Thyroid gland (tissue), 4 donors: ENCODE measurements around the gene ARRDC5. TPM values are rescaled to one million over a fixed set of nuclear protein-coding genes. Genes with fewer than 3 reads are reported as not detected.
"Not testable (repeated sequence)": the region's sequence is repeated elsewhere in the genome, so short reads cannot be mapped to it uniquely, and the experiment has no call there.

Source experiments
- DNase-seq, 2 donors: peaks; one replicate each; pipeline ENCODE4 v3.0.0-alpha.2; 2019
- H3K27ac ChIP-seq, 3 donors: fragments of 200-600 bp; sonication (generic); 1 replicate in 2 of 3; 2 replicates in 1 of 3; pipeline ENCODE4 v1.5.1; 2016 to 2019; ENCODE audit warnings: mild to moderate bottlenecking in 1 of 3, moderate library complexity in 1 of 3
- H3K27me3 ChIP-seq: fragments of 200-600 bp; sonication (generic); one replicate; pipeline ENCODE4 v1.5.1; 2019
- H3K36me3 ChIP-seq, 2 donors: fragments of 200-600 bp; sonication (generic); one replicate each; pipeline ENCODE4 v1.5.1; 2016 to 2019
- H3K4me1 ChIP-seq, 2 donors: fragments of 200-600 bp; sonication (generic); one replicate each; pipeline ENCODE4 v1.5.1; 2017 to 2019
- H3K4me3 ChIP-seq, 3 donors: fragments of 200-600 bp; sonication (generic); replicated peaks in 1 of 3; 1 replicate in 2 of 3; 2 replicates in 1 of 3; pipeline ENCODE4 v1.5.1; 2016; ENCODE audit warnings: mild to moderate bottlenecking in 1 of 3
- H3K9me3 ChIP-seq: fragments of 200-600 bp; sonication (generic); one replicate; pipeline ENCODE4 v1.5.1; 2017
- CTCF ChIP-seq, 6 experiments: fragments of 200-600 bp in 3 of 6; fragments of 450-650 bp in 3 of 6; sonication (generic) in 3 of 6; IDR thresholded peaks; one replicate each; pipeline ENCODE4 v1.5.1; 2016 to 2019; ENCODE audit warnings: antibody characterized with exemption in 6 of 6, mild to moderate bottlenecking in 2 of 6, inconsistent platforms in 1 of 6, moderate library complexity in 1 of 6
- POLR2A ChIP-seq, 2 donors: fragments of 450-650 bp; IDR thresholded peaks; one replicate each; pipeline ENCODE4 v1.6.1; 2017; ENCODE audit warnings: antibody characterized with exemption in 2 of 2, mild to moderate bottlenecking in 2 of 2, moderate library complexity in 1 of 2
- WGBS, 2 donors: methylation state at CpG; one replicate each; pipeline ENCODE4 v1.1.5; 2017; 5-methylcytosine and 5-hydroxymethylcytosine counted together
- intact Hi-C: fragments of 100-400 bp; cut with DNase I; formaldehyde crosslinking; loops from one replicate; pipeline ENCODE4 v1.15.1; 2023
- total RNA-seq, 4 donors: library from RNA; depleted of rRNA; stranded (reverse); fragments of >200 nt; gene quantifications; one replicate each; pipeline ENCODE4 v1.2.3, GENCODE V29; 2016

Gene ARRDC5
- total RNA-seq, 4 donors from 2014 or later: not detected

DNA sequence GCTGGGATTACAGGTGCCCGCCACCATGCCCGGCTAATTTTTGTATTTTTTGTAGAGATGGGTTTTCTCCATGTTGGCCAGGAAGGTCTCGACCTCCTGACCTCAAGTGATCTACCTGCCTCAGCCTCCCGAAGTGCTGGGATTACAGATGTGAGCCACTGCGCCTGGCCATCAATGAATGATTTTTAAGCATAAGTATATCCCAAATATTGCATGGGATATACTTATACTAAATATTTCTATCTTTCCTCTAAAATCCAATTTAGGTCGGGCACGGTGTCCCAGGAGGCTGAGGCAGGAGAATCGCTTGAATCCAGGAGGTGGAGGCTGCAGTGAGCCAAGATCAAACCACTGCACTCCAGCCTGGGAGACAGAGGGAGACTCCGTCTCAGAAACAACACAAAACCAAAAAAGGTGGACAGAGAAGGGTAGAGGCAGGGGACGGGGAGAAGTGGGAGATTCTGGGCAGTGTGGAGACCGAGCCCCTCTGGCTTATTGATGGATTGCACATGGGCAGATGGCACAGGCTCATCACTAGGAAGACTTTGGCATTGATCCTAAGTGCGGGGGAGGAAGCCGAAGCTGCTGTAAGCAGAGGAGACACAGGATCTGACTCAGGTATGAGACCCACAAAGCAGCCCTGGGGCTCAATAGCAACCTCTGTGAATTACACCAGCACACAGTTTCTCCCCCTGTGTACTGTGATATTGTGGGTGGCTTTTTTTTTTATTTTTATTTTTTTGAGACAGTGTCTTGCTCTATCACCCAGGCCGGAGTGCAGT lies 13.5 kb downstream of the ARRDC5 start:
- DNase-seq: no peak
- TF ChIP-seq POLR2A (IDR thresholded peaks at IDR 0.05): no peak
- TF ChIP-seq CTCF (IDR thresholded peaks at IDR 0.05): no peak
- WGBS, 2 donors: 92 to 93% methylated on average over 14 of the region's 14 CpGs
- H3K4me1 ChIP-seq: no peaks in the 10 kb centered on the region
- no peak overlapping the region for H3K4me3 ChIP-seq
- H3K9me3 ChIP-seq: no peaks in the 10 kb centered on the region
- no peaks in the 10 kb centered on the region for H3K36me3 ChIP-seq
- intact Hi-C loops: no loop called here
- no peaks in the 10 kb centered on the region for H3K27me3 ChIP-seq
- H3K27ac ChIP-seq: no peak overlapping the region

DNA sequence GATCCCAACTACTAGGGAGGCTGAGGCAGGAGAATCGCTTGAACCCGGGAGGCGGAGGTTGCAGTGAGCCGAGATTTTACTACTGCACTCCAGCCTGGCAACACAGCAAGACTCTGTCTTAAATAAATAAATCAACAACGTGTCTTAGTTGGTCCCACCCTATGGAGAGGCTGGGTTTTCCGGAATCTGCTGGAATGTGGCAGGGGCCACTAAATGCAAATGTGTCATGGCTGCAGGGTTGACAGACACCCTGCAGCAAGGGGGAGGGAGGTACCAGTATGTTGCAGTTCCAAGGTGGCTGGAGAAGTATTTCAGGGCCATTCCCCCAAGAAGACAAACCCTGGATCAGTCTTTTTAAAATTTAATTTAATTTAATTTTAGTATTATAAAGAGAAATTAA lies 14.9 kb downstream of the ARRDC5 start:
- 81 to 91% methylated on average over 3 to 4 of the region's 6 CpGs for WGBS, 2 donors
- H3K4me1 ChIP-seq, H3K4me3 ChIP-seq, H3K36me3 ChIP-seq, H3K27me3 ChIP-seq, intact Hi-C loops, H3K27ac ChIP-seq, H3K9me3 ChIP-seq, DNase-seq: not testable (repeated sequence)

DNA sequence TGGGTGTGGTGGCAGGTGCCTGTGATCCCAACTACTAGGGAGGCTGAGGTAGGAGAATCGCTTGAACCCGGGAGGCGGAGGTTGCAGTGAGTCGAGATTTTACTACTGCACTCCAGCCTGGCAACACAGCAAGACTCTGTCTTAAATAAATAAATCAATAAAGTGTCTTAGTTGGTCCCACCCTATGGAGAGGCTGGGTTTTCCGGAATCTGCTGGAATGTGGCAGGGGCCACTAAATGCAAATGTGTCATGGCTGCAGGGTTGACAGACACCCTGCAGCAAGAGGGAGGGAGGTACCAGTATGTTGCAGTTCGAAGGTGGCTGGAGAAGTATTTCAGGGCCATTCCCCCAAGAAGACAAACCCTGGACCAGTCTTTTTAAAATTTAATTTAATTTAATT lies 17.7 kb downstream of the ARRDC5 start:
- H3K36me3 ChIP-seq, DNase-seq, H3K4me1 ChIP-seq, H3K27me3 ChIP-seq, H3K27ac ChIP-seq, H3K4me3 ChIP-seq, H3K9me3 ChIP-seq, intact Hi-C loops: not testable (repeated sequence)
- WGBS, 2 donors: 80 to 87% methylated on average over 6 of the region's 6 CpGs

- intact Hi-C loops, H3K27me3 ChIP-seq, H3K36me3 ChIP-seq, DNase-seq, H3K4me3 ChIP-seq, H3K9me3 ChIP-seq, H3K4me1 ChIP-seq, H3K27ac ChIP-seq: not testable (repeated sequence)
- 69 to 72% methylated on average over 6 of the region's 6 CpGs for WGBS, 2 donors
Measured at GRCh38 chr19:4882874-4883273, 19.8 kb downstream of the ARRDC5 start.

- TF ChIP-seq POLR2A (IDR thresholded peaks at IDR 0.05) (no peak), CTCF (IDR thresholded peaks at IDR 0.05) (no peak)
- intact Hi-C loops: no loop called here
- Histone ChIP-seq H3K4me3 (no peak overlapping the region), H3K27me3 (no peaks in the 10 kb centered on the region), H3K27ac (no peak overlapping the region), H3K9me3 (no peaks in the 10 kb centered on the region), H3K4me1 (no peaks in the 10 kb centered on the region), H3K36me3 (no peaks in the 10 kb centered on the region)
- 79 to 82% methylated on average over 11 of the region's 11 CpGs for WGBS, 2 donors
- no peak for DNase-seq
Measured at GRCh38 chr19:4879041-4879440, 23.7 kb downstream of the ARRDC5 start.

- DNase-seq: no peak
- TF ChIP-seq CTCF (IDR thresholded peaks at IDR 0.05) (no peak), POLR2A (IDR thresholded peaks at IDR 0.05) (no peak)
- no peaks in the 10 kb centered on the region for H3K4me1 ChIP-seq
- no peak overlapping the region for H3K27ac ChIP-seq
- H3K4me3 ChIP-seq: no peak overlapping the region
- intact Hi-C loops: no loop called here
- WGBS, 2 donors: 40 to 41% methylated on average over 8 to 11 of the region's 23 CpGs
- no peaks in the 10 kb centered on the region for H3K36me3 ChIP-seq
- no peaks in the 10 kb centered on the region for H3K27me3 ChIP-seq
- no peaks in the 10 kb centered on the region for H3K9me3 ChIP-seq
Measured at GRCh38 chr19:4878491-4878968, 24.2 kb downstream of the ARRDC5 start.
